HepG2 (cell line): Measurements from ENCODE around the gene ING5. TPM values are rescaled to one million over a fixed set of nuclear protein-coding genes. Genes with fewer than 3 reads are reported as not detected.

ENCODE experiments used
- DNMT1 ChIP-seq: sonication (generic); formaldehyde crosslinking; IDR thresholded peaks from 2 replicates; pipeline ENCODE4 v1.5.1; 2020; ENCODE audit warnings: mild to moderate bottlenecking, missing genetic modification reagents
- FOXJ3 ChIP-seq: sonication (generic); formaldehyde crosslinking; IDR thresholded peaks from 2 replicates; pipeline ENCODE4 v1.4.0; 2020; ENCODE audit warnings: missing genetic modification reagents, mild to moderate bottlenecking, borderline replicate concordance
- HDAC2 ChIP-seq: sonication (generic); formaldehyde crosslinking; IDR thresholded peaks from 2 replicates; pipeline ENCODE4 v1.4.0; 2020; ENCODE audit warnings: missing genetic modification reagents
- MXD3 ChIP-seq: IDR thresholded peaks from 2 replicates; pipeline ENCODE4 v1.6.1; 2016; ENCODE audit warnings: mild to moderate bottlenecking, missing biosample characterization, missing genetic modification reagents
- NFE2L1 ChIP-seq: sonication (generic); formaldehyde crosslinking; IDR thresholded peaks from 2 replicates; pipeline ENCODE4 v1.4.0; 2020; ENCODE audit warnings: missing genetic modification reagents, mild to moderate bottlenecking, borderline replicate concordance
- NR1H2 ChIP-seq: sonication (generic); formaldehyde crosslinking; IDR thresholded peaks from 2 replicates; pipeline ENCODE4 v1.8.1; 2022; ENCODE audit warnings: low read depth, missing genetic modification reagents, borderline replicate concordance
- PRDM10 ChIP-seq: sonication (generic); formaldehyde crosslinking; IDR thresholded peaks from 2 replicates; pipeline ENCODE4 v1.4.0; 2020; ENCODE audit warnings: low read depth, missing genetic modification reagents
- RXRB ChIP-seq: IDR thresholded peaks from 2 replicates; pipeline ENCODE4 v1.6.1; 2016; ENCODE audit warnings: borderline replicate concordance, missing genetic modification reagents, missing compliant biosample characterization
- SMYD3 ChIP-seq: sonication (generic); formaldehyde crosslinking; IDR thresholded peaks from 2 replicates; pipeline ENCODE4 v1.8.1; 2023; ENCODE audit warnings: mild to moderate bottlenecking, missing genetic modification reagents
- SOX13 ChIP-seq, 3 experiments: fragments of 450-650 bp in 1 of 3; sonication (generic) in 1 of 3; formaldehyde crosslinking in 1 of 3; IDR thresholded peaks in 2 of 3; conservative IDR thresholded peaks in 1 of 3; 2 replicates each; pipeline versions ENCODE4 v1.5.0 to v1.6.1; 2016 to 2020; ENCODE audit warnings: antibody characterized with exemption in 1 of 3, mild to moderate bottlenecking in 1 of 3, missing compliant biosample characterization in 1 of 3, missing genetic modification reagents in 1 of 3, moderate library complexity in 1 of 3
- TARDBP ChIP-seq: sonication (generic); formaldehyde crosslinking; IDR thresholded peaks from 2 replicates; pipeline ENCODE4 v1.8.0; 2022; ENCODE audit warnings: mild to moderate bottlenecking, missing genetic modification reagents
- TBX3 ChIP-seq: fragments of 450-650 bp; IDR thresholded peaks from 2 replicates; pipeline ENCODE4 v1.6.1; 2017; ENCODE audit warnings: antibody characterized with exemption, mild to moderate bottlenecking, inconsistent platforms, borderline replicate concordance
- TEAD3 ChIP-seq: optimal IDR thresholded peaks from 2 replicates; pipeline ENCODE3; 2016; ENCODE audit warnings: borderline replicate concordance
- ZNF784 ChIP-seq: sonication (generic); formaldehyde crosslinking; IDR thresholded peaks from 2 replicates; pipeline ENCODE4 v1.5.1; 2020; ENCODE audit warnings: missing genetic modification reagents, mild to moderate bottlenecking, borderline replicate concordance
- ZNF878 ChIP-seq: sonication (generic); formaldehyde crosslinking; IDR thresholded peaks from 2 replicates; pipeline ENCODE4 v1.8.1; 2023; ENCODE audit warnings: mild to moderate bottlenecking, missing genetic modification reagents, moderate library complexity
- ZNF879 ChIP-seq: sonication (generic); formaldehyde crosslinking; IDR thresholded peaks from 2 replicates; pipeline ENCODE4 v1.8.1; 2023; ENCODE audit warnings: missing genetic modification reagents
- polyA plus RNA-seq, 8 experiments: library from polyadenylated mRNA; depleted of rRNA in 3 of 8; stranded (reverse) in 7 of 8; unstranded in 1 of 8; fragments of >200 nt; fragmentation: Illumina TruSeq in 4 of 8; extraction: Trizol in 4 of 8; gene quantifications; 2 replicates each; pipeline versions ENCODE4 v1.2.1 to v1.2.3, GENCODE V29; 2011 to 2016; ENCODE audit warnings: low read depth in 4 of 8, missing spikeins in 1 of 8, mixed read lengths in 1 of 8; ENCODE audit not compliant: insufficient read depth in 1 of 8
- total RNA-seq, 5 experiments: library from RNA; depleted of rRNA; stranded (reverse); fragments of >200 nt; fragmentation: Illumina TruSeq; extraction: Trizol; gene quantifications; 2 replicates each; pipeline ENCODE4 v1.2.3, GENCODE V29; 2016; ENCODE audit warnings: low read depth in 1 of 5
- TF ChIP-seq, protein P1 (sequence below): sonication (generic); formaldehyde crosslinking; IDR thresholded peaks from 2 replicates; pipeline ENCODE4 v1.4.0; 2020; ENCODE audit warnings: mild to moderate bottlenecking, missing genetic modification reagents
- TF ChIP-seq, protein P2 (sequence below): conservative IDR thresholded peaks from 2 replicates; pipeline ENCODE4 v1.6.1; 2018; ENCODE audit warnings: missing genetic modification reagents

The ING5 gene
- total and polyA plus RNA-seq, 2 of the 13 experiments (the other 11 are each of a cell fraction or from before 2014, with no cell fraction given), result 61.9 to 71.9 TPM

- TF ChIP-seq PRDM10 (CRISPR knock-in tag) (no peak), ZNF784 (CRISPR knock-in tag) (0 out of 2 replicates have a peak, but pooled peaks have one; percentile 44), ZNF879 (CRISPR knock-in tag) (no peak), RXRB (CRISPR knock-in tag) (peak; percentile 59), TEAD3 (CRISPR knock-in tag) (peak; percentile 33), MXD3 (CRISPR knock-in tag) (peak; percentile 76), SMYD3 (CRISPR knock-in tag) (0 out of 2 replicates have a peak, but pooled peaks have one; percentile 10), NFE2L1 (CRISPR knock-in tag) (0 out of 2 replicates have a peak, but pooled peaks have one; percentile 13), HDAC2 (CRISPR knock-in tag) (peak; percentile 86), DNMT1 (CRISPR knock-in tag) (no peak; the same call in 1 of the 2 replicates), TBX3 (0 out of 2 replicates have a peak, but pooled peaks have one; percentile 36), FOXJ3 (peak; percentile 64; the same call in 1 of the 2 replicates), SOX13 (IDR thresholded peaks at IDR 0.05) (no peak; the same call in 1 of the 2 replicates), SOX13 (CRISPR knock-in tag; conservative IDR thresholded peaks at IDR 0.05 in 1 of 2, IDR thresholded peaks at IDR 0.05 in 1 of 2) (peak in 1 of 2 experiments; percentile 82; a peak in 2 of 4 replicates), TARDBP (0 out of 2 replicates have a peak, but pooled peaks have one; percentile 23), NR1H2 (CRISPR knock-in tag) (peak; percentile 55; the same call in 1 of the 2 replicates), ZNF878 (CRISPR knock-in tag) (no peak; the same call in 1 of the 2 replicates)
- TF ChIP-seq, protein P1, sequence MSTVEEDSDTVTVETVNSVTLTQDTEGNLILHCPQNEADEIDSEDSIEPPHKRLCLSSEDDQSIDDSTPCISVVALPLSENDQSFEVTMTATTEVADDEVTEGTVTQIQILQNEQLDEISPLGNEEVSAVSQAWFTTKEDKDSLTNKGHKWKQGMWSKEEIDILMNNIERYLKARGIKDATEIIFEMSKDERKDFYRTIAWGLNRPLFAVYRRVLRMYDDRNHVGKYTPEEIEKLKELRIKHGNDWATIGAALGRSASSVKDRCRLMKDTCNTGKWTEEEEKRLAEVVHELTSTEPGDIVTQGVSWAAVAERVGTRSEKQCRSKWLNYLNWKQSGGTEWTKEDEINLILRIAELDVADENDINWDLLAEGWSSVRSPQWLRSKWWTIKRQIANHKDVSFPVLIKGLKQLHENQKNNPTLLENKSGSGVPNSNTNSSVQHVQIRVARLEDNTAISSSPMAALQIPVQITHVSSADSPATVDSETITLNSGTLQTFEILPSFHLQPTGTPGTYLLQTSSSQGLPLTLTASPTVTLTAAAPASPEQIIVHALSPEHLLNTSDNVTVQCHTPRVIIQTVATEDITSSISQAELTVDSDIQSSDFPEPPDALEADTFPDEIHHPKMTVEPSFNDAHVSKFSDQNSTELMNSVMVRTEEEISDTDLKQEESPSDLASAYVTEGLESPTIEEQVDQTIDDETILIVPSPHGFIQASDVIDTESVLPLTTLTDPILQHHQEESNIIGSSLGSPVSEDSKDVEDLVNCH (CRISPR knock-in tag), result no peak
- TF ChIP-seq, protein P2, sequence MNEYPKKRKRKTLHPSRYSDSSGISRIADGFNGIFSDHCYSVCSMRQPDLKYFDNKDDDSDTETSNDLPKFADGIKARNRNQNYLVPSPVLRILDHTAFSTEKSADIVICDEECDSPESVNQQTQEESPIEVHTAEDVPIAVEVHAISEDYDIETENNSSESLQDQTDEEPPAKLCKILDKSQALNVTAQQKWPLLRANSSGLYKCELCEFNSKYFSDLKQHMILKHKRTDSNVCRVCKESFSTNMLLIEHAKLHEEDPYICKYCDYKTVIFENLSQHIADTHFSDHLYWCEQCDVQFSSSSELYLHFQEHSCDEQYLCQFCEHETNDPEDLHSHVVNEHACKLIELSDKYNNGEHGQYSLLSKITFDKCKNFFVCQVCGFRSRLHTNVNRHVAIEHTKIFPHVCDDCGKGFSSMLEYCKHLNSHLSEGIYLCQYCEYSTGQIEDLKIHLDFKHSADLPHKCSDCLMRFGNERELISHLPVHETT (CRISPR knock-in tag), result peak; percentile 72; the same call in 1 of the 2 replicates
These were observed 71.9 kb downstream of the ING5 start (continued) for GRCh38 chr2:241773511-241774418.
